ENCODE results near the gene LARP4B.

DNA sequence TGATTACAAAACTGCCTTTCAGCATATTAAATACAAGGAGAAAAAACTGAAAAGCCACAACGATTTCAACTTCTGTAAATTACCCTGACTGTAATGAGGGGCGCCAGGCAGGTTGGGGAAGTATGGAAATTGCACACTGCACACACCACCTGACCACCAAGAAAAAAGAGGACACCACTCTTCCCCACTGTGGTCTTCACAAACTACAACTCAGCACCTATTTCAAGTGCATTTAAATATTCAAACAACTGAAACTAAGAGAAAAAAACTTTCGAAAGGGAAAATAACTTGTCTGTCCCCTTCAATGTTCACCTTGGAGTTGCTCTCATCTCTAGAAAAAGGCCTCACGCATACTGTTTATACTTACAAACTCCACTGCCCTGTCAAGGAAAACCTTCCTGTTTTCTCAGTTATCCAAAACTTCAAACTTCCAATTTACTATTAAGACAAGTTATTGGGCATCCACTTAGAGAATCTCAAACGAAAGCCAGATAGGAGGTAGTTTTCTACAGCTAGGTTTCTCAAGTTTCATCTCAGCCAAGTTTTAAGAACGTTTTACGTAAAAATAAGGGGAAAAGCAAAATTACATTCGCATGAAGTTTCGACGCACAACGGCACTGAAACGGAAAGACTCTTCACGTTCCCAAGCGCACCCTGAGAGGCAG, 1.4 kb downstream of the LARP4B start:
- TF ChIP-seq RAD21 (IDR thresholded peaks at IDR 0.05; ENCODE audit: low read length) (no peak), EP300 (IDR thresholded peaks at IDR 0.05; ENCODE audit: borderline replicate concordance in 1 of 2, low read depth in 1 of 2, low read length in 1 of 2) (no peak), NRF1 (IDR thresholded peaks at IDR 0.05; ENCODE audit: low read depth, low read length) (no peak), SIN3A (IDR thresholded peaks at IDR 0.05; ENCODE audit: borderline replicate concordance, low read depth, low read length) (no peak), RCOR1 (IDR thresholded peaks at IDR 0.05; ENCODE audit: low read length) (no peak), YY1 (IDR thresholded peaks at IDR 0.05; ENCODE audit: low read depth) (no peak), CTCF (IDR thresholded peaks at IDR 0.05) (no peak), POLR2AphosphoS5 (IDR thresholded peaks at IDR 0.05; ENCODE audit: low read depth, low read length) (no peak), GATA2 (CRISPR knock-in tag; IDR thresholded peaks at IDR 0.05) (no peak), FOXM1 (IDR thresholded peaks at IDR 0.05; ENCODE audit: low read depth) (no peak), TEAD4 (IDR thresholded peaks at IDR 0.05; ENCODE audit: borderline replicate concordance, insufficient read depth) (no peak)
